GM12891 (cell line): ENCODE data around the gene PPDPF.
"Not testable (repeated sequence)": the region's sequence is repeated elsewhere in the genome, so short reads cannot be mapped to it uniquely, and the experiment has no call there.

Experiments used
- POLR2AphosphoS5 ChIP-seq: IDR thresholded peaks from 2 replicates; pipeline ENCODE4 v1.6.1; 2011; ENCODE audit warnings: low read depth, low read length, control low read depth
- TAF1 ChIP-seq: IDR thresholded peaks from 2 replicates; pipeline ENCODE4 v1.6.1; 2011; ENCODE audit warnings: low read depth, low read length, control low read depth

DNA sequence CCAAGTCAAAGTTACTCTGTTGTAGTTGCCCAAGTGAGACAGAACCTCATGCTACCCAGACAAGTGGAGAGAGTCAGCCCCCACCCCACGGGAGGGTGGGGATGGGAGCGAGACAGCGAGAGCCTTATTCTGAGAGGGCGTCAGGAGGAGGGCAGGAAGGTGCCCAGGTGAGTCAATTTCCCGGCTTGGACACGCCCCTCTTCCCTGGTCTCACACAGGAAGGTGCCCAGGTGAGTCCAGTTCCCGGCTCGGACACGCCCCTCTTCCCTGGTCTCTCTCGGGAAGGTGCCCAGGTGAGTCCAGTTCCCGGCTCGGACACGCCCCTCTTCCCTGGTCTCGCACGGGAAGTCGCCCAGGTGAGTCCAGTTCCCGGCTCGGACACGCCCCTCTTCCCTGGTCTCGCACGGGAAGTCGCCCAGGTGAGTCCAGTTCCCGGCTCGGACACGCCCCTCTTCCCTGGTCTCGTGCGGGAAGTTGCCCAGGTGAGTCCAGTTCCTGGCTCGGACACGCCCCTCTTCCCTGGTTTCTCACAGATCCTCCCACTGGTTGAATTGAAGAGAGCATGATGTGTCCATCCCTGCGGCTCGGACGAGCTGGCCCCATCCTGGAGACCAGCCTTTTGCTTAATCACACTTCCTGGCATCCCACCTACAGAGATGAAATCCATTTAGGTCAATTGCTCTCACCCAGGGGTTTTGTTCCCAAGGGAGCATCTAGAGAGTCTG lies 40.7 kb upstream of the PPDPF start:
- not testable (repeated sequence) for TF ChIP-seq TAF1, POLR2AphosphoS5
